Glutamatergic neuron (in vitro differentiated cells): ENCODE measurements around the gene MAP4K2. TPM values are rescaled to one million over a fixed set of nuclear protein-coding genes. Genes with fewer than 3 reads are reported as not detected.

Source experiments
- DNase-seq: peaks from one replicate; pipeline ENCODE4 v3.0.0; 2022
- H3K27ac Mint-ChIP-seq: one replicate; pipeline ENCODE4 v1.8.0; 2020; ENCODE audit warnings: mild to moderate bottlenecking, mixed read lengths, inconsistent platforms; ENCODE audit not compliant: unreplicated experiment
- H3K27me3 Mint-ChIP-seq: one replicate; pipeline ENCODE4 v1.8.0; 2020; ENCODE audit warnings: mild to moderate bottlenecking, moderate library complexity, mixed read lengths, inconsistent platforms; ENCODE audit not compliant: unreplicated experiment
- H3K36me3 Mint-ChIP-seq: one replicate; pipeline ENCODE4 v1.8.0; 2020; ENCODE audit warnings: mild to moderate bottlenecking, mixed read lengths, inconsistent platforms; ENCODE audit not compliant: unreplicated experiment
- H3K4me1 Mint-ChIP-seq: one replicate; pipeline ENCODE4 v1.8.0; 2020; ENCODE audit warnings: mild to moderate bottlenecking, low read depth, mixed read lengths, inconsistent platforms; ENCODE audit not compliant: unreplicated experiment
- H3K4me3 Mint-ChIP-seq: one replicate; pipeline ENCODE4 v1.8.0; 2020; ENCODE audit warnings: mild to moderate bottlenecking, mixed read lengths, inconsistent platforms; ENCODE audit not compliant: unreplicated experiment
- H3K9me3 Mint-ChIP-seq: one replicate; pipeline ENCODE4 v1.8.0; 2020; ENCODE audit warnings: mild to moderate bottlenecking, moderate library complexity, mixed read lengths, inconsistent platforms; ENCODE audit not compliant: unreplicated experiment
- CTCF ChIP-seq: fragments of 200-600 bp; sonication (generic); IDR thresholded peaks from one replicate; pipeline ENCODE4 v1.5.0; 2021; ENCODE audit not compliant: partially characterized antibody, unreplicated experiment
- total RNA-seq: library from RNA; stranded (reverse); fragmentation: NEBNext Ultra II Directional; extraction: Animal tissue kit (Norgen Biotek cat#: 25700); gene quantifications from one replicate; pipeline ENCODE4 v1.2.1, GENCODE V29; 2021; ENCODE audit not compliant: unreplicated experiment

The MAP4K2 gene
- total RNA-seq, 1 donor from 2014 or later, result 15.9 TPM

- H3K9me3 Mint-ChIP-seq, result peaks cover 6% of the 10 kb centered on the region
- peaks cover 4% of the 10 kb centered on the region for H3K4me1 Mint-ChIP-seq
- peaks cover 29% of the 10 kb centered on the region for H3K27me3 Mint-ChIP-seq
- no peak for TF ChIP-seq CTCF
- peak within 1 kb of the TSS; percentile 64 for H3K27ac Mint-ChIP-seq
- peak; percentile 80 for DNase-seq
- peak within 1 kb of the TSS; percentile 71 for H3K4me3 Mint-ChIP-seq
- no peaks in the 10 kb centered on the region for H3K36me3 Mint-ChIP-seq
Observed at GRCh38 chr11:64743591-64744543, 59.1 kb downstream of the MAP4K2 start, which contains the start of gene RASGRP2. RASGRP2 (minus strand) TSS chr11:64744142; CDS start chr11:64742866, 1,276 bp downstream.

- Mint-ChIP-seq H3K27me3 (peaks cover 27% of the 10 kb centered on the region), H3K9me3 (peaks cover 5% of the 10 kb centered on the region), H3K36me3 (no peaks in the 10 kb centered on the region), H3K27ac (no peak overlapping the region), H3K4me1 (peaks cover 4% of the 10 kb centered on the region), H3K4me3 (no peak overlapping the region)
- TF ChIP-seq CTCF, result peak; percentile 94
- peak; percentile 78 for DNase-seq
Observed at GRCh38 chr11:64742889-64743590, 60.0 kb downstream of the MAP4K2 start.

GRCh38 chr11:64742087-64742888 is 60.7 kb downstream of the MAP4K2 start:
- DNase-seq, result no peak
- no peak for TF ChIP-seq CTCF
- H3K27ac Mint-ChIP-seq, result no peak overlapping the region

GRCh38 chr11:64741375-64742086 is 61.5 kb downstream of the MAP4K2 start:
- no peak for DNase-seq
- Mint-ChIP-seq H3K27me3 (peaks cover 29% of the 10 kb centered on the region), H3K36me3 (no peaks in the 10 kb centered on the region), H3K9me3 (peaks cover 5% of the 10 kb centered on the region), H3K4me3 (no peak overlapping the region), H3K4me1 (peaks cover 4% of the 10 kb centered on the region), H3K27ac (no peak overlapping the region)
- no peak for TF ChIP-seq CTCF

More at GRCh38 chr11:64742087-64742888, 60.7 kb downstream of the MAP4K2 start:
- no peak overlapping the region for H3K4me3 Mint-ChIP-seq
- H3K4me1 Mint-ChIP-seq, result peaks cover 4% of the 10 kb centered on the region
- H3K27me3 Mint-ChIP-seq, result peaks cover 27% of the 10 kb centered on the region
- peaks cover 5% of the 10 kb centered on the region for H3K9me3 Mint-ChIP-seq
- no peaks in the 10 kb centered on the region for H3K36me3 Mint-ChIP-seq
